GM18867 (cell line): Measurements from ENCODE around the gene SORCS2.
"Not testable (repeated sequence)": the region's sequence is repeated elsewhere in the genome, so short reads cannot be mapped to it uniquely, and the experiment has no call there.

Experiments used
- ATAC-seq: cut with Tn5 transposase; IDR thresholded peaks from one replicate; pipeline ENCODE4 v1.9.1; 2021; ENCODE audit warnings: mild to moderate bottlenecking, moderate library complexity; ENCODE audit not compliant: unreplicated experiment

SORCS2 gene

DNA sequence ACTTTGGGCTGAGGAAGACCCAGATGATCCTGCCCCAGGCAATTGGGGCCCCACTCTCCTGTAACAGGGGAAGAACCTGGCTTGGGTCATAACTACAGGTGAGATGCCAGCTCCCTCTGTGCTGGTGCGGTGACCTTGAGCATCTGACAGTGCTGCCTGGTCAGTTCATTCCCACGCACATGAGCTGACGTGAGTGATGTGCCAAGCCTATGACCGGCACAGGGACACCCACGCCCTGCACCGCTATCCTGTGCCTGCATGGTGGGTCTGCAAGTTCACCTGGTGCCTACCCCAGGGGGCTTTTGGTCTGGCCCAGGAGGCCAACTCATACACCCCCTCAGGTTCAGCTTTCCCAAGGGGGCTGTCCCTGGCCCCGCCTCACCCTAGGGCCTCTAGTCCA, 366.1 kb downstream of the SORCS2 start:
- no peak for ATAC-seq

DNA sequence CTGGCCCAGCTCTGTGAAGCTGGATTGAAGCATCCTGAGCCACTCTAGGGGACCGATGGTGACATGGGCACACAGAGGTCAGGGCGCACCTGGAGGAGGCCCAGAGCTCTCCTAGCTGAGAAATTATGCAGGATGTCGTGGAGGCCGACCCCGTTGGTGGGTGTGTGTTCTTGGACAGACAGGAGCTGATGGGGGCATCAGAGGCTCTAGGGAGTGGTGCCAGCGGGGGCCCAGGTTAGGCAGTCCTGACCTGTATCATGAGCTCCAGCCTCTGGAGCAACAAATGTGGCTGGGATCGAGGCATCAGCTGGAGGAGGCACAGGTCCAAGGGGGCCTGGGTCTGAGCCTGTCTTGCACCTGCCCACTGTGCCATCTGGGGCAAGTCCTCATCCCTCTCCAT, 367.0 kb downstream of the SORCS2 start:
- no peak for ATAC-seq

DNA sequence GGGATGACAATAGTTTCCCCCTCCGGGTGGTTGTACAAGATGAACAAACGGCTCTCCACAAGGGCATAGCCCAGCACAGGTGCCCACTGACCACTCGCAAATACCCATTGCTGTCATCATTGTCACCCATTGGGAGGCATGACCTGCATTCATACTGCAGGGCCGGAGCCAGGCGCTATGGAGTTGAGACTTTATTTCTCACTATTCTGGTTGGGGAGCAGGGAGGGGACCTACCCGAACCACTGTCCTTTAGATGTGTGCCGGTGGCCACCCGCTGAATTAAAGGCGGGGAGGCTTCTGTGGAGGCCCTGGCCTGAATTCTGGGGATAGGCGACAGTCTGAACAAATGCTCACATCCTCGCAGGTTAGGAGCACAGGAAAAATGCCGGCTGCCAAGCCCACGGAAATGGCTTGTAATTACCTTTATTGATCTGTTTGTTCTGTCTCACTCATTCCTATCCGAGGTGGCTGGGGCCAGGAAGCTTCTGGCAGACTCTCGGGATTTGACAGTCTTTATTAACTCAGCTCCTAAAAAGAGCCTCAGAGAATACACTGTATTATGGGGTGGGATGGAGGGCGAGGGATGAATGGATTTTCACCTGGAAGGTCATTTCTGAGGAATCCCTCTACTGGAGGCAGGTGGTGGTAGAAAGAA, 367.5 kb downstream of the SORCS2 start:
- ATAC-seq, result no peak

DNA sequence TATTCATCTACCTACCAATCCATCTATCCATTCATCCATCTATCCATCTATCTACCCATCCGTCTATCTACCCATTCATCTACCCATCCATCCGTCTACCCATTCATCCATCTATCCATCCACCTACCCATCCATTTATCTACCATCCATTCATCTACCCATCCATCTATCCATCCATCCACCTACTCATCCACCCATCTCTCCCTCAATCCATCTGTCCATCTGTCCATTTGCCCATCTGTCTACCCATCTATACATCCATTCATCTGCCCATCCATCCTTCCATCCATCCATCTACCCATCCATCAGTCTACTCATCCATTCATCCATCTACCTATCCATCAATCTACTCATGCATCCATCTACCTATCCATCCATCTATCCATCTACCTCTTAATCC, 369.2 kb downstream of the SORCS2 start:
- no peak for ATAC-seq

DNA sequence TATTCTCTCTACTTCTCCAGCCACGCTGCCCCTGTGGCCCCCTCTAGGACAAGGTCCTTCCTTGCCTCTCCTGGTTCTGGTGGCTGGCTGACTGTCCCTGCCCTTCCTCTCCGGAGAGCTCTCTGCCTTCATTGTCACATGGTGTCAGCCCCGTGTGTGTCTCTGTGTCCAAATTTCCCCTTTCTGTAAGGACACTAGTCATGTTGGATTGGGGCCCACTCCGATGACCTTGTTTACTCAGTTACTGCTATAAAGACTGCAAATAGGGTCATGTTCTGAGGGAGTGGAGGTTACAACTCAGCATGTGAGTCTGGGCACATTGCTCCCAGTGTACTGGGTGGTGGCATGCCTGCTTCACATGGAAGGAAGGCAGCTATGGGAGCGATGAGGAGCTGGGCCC, 371.9 kb downstream of the SORCS2 start:
- no peak for ATAC-seq

DNA sequence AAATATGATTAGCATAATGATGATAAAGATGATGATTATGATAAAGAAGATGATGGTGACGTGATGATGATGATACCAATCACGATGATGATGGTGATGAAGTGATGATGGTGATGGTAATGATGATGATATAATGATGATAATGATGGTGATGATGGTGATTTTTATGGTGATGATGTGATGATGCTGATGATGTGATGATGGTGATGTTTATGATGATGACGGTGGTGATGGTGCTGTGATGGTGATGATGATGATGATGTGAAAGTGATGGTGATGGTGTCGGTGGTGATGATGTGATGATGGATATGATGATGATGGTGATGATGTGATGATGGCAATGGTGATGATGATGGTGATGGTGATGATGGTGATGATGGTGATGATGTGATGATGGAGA, 373.1 kb downstream of the SORCS2 start:
- no peak for ATAC-seq

DNA sequence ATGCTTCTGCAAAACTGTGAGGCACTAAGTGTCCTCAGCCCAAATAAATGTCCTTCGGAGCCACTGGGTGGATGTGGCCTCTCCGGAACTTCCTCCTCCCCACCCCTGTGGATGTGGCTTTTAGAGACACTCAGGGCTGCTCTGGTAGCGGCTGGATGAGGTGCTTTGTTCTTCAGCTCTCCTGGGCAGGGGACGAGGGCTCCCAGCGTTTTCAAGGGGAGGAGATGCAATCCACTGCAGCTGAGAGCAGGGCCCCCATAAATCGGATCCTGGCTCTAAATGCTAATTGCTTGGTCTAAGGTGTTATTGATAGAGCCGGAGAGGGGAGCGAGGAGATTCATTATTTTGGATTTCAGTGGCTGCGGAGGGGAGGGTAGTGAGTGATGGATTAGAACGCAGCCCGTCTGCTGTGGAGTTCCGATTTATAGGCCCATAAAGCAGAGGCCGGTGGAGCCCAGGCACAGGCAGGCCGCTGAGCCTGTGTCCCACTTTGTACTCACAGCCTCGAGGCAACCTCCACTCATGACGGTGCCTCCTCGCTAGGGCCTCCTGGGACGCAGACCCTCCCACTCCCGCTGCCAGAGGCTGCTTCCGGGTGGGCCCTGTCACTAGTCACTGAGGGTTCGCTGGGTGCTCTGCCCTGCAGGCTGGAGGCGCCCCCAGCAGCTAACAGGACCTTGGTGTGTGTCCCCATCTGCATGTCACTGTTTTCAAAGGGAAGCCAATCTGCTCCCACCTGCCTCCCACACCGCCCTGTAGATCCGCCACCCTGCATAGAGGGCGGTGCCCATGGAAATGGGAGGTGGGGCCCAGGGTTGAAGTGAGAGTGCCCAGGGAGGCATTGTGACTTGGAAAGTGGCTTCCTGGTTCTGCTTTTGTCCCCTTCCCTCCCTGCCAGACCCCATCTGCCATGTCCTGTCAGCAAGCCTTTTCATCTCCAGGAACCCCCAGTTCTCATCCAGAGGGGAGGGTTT, 377.8 kb downstream of the SORCS2 start:
- no peak for ATAC-seq

DNA sequence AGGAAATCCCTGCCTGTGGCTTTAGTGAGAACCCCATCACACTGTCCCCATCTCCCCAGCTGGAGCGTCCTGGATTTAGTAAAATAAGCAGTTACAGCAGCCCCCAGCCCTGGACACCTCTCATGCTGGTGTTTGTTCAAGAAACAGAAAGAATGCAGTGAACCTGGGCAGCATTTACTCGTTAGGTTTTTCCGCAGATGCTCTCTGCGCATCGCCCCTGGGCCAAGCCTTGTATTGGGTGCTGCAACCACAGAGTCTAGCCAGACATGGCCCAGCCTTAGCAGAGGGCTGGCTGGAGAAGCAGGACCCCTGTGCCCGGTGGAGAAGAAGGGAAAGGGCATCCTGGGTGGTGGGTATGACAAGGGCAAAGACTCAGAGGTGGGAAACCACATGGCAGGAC, 378.7 kb downstream of the SORCS2 start:
- ATAC-seq, result no peak

DNA sequence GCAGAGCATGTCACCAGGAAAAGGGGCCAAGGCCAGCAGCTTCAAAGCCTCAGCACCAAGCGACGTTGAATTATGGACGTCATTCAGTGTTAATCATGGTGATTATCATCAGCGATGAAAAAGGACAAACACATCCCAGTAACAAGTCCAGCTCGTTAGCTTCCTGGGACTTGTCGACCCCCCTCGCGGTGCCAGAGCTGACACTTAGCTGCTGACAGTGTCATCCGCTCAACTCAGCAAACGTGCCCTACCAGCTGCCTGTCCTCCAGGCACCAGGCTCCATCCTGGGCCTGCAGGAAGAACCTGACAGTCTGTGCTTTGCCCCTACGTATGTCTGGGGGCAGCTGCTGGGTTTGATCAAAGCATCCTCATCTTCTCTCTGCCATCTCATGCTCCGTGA, 379.4 kb downstream of the SORCS2 start:
- ATAC-seq, result no peak

DNA sequence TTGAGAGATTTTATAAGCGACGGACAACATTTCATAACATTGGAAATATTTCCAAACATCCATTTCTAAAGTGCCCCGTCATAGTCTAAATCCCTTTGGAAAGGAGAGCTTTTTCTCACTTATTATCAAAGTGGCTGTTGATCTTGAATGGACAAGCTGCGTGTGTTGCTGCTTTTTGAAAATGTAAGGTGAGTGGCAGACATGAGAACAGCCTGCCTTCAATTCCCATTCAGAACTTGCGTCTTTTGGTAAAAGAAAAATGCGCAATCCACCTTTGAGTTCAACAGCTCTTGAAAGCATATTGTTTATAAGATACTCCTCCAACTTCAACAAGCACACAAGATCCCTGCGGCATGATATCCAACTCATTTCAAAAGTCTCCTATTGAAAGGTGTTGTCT, 380.6 kb downstream of the SORCS2 start:
- ATAC-seq, result no peak

DNA sequence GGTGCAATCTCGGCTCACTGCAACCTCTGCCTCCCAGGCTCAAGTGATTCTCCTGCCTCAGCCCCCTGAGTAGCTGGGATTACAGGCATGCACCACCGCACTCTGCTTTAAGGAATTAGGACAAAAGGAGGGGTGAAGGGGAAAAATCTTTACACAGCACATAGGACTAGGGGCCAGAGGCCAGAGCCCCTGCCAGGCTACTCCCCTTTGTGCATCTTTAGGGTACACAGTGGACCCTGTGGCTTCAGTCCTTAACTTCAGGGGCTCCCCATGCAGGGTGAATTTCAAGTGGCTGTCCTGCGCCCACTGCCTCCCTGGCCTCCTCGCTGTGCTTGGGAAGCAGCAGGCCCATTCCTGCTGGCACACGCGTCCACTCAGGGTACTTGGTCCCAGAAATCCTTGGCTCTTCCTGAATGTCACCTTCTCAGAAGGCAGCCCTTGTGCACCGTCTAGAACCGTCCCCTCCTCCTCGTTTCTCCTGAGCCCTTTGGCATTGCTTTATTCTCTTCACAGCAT, 381.3 kb downstream of the SORCS2 start:
- no peak for ATAC-seq

DNA sequence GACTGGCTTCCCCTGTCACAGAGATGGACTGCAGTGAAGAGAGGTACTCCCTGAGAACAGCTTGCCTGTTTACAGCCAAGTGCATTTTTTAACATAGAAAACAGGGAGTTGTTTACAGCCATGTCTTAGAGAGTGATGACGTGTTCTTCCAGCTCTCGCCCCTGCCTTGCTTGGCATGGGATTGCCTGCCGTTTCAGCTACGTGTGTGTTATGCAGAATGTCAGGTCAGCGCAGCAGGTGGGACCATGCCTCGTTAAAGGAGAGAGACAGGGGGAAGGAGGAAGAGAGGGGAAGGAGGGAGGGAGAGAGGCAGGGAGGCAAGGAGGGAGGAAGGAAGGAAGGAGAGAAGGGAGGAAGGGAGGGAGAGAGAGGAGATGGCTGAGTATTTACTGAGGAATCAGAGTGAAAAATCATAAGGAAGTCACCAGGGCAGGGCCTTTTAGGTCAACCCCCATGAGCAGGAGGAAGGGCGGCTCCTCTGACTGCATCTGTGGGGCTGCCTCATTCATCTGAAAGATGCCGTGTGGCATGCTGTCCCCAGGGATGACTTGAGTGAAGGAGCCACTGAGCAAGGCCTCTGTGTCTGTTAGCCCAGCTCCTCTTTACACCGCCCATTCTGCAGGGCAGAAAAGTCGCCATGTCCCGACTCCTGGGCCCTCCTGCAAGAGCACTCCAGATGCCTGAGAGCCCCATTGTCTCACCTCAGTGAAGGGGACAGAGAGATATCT, 382.1 kb downstream of the SORCS2 start:
- no peak for ATAC-seq

DNA sequence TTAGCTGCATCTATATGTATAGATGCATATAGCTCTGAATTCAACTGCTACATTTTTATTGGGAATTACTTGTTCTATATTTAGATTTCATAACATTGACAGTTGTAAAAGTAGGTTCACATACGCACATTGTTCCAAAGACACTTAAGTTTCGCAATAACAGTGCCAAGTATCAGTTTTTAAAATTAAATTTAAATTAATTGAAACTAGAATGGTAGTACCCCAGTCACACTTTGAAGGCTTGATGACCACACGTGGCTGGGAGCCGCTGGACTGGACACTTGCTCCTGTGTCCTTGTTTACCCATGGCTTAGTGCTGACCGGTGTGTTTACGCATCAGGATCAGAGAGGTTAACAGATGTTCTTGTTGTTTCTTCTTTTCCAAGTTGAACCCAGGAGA, 383.1 kb downstream of the SORCS2 start:
- ATAC-seq, result no peak

DNA sequence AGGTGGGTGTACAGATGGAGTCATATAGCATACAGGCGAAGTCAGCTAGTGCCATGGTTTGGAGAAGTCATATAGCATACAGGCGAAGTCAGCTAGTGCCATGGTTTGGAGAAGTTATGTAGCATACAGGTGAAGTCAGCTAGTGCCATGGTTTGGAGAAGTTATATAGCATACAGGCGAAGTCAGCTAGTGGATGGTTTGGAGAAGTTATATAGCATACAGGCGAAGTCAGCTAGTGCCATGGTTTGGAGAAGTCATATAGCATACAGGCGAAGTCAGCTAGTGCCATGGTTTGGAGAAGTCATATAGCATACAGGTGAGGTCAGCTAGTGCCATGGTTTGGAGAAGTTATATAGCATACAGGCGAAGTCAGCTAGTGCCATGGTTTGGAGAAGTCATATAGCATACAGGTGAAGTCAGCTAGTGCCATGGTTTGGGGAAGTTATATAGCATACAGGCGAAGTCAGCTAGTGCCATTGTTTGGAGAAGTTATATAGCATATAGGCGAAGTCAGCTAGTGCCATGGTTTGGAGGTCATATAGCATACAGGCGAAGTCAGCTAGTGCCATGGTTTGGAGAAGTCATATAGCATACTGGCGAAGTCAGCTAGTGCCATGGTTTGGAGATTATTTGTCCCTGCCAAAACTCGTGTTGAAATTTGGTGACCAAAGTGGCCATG, 385.2 kb downstream of the SORCS2 start:
- ATAC-seq, result not testable (repeated sequence)

DNA sequence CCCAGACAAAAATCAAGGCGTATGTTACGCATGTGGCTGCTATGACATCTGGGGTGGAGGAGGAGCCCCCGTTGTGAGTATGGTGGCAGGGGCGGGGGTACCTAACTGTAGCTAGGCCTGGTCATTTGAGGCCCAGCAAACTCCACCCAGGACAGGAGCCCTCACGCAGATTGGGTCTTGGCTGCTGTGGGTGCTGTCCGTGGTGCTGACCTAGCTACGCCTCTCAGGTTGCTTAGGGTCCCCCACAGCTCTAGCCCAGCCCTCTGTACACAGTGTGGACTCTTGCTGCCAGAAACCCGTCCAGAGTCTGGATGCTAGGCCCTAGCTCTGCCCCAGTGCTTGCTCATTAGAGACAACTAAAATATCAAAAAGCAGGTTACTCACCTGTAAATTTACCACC, 389.1 kb downstream of the SORCS2 start:
- ATAC-seq, result no peak

DNA sequence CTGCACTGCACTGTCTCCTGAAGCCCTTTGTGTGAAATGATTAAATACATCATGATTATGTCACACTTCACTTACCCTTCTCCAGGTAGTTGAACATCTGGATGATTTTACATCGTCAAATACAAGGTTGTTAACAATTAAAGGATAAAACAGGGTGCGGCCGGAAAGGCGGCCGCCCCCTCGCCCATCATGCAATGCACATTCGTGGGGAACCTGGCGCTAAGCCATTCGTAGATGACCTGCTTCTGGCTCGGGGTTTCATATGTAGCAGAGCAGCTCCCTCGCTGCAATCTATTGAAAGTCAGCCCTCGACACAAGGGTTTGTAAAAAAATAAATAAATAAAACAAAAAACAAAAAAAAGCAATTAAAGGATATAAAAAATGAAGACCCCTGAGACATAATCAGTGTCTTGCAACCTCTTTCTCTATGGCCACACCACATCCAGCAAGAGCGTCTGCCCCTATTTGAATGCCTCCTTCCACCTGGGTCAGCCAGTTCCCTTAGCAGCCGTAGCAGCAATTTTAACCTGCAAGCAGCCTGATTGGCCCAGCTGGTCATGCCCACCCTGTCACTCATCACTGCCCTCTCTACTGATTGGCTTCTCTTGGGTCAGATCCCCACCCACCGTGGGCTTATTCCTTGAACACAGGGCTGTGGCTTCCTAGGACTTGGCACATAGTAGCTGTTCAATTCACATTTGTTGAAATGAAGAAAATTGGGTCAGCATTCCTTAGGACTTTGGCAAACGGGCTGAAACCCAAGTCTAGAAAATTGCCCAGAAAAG, 390.2 kb downstream of the SORCS2 start:
- no peak for ATAC-seq

DNA sequence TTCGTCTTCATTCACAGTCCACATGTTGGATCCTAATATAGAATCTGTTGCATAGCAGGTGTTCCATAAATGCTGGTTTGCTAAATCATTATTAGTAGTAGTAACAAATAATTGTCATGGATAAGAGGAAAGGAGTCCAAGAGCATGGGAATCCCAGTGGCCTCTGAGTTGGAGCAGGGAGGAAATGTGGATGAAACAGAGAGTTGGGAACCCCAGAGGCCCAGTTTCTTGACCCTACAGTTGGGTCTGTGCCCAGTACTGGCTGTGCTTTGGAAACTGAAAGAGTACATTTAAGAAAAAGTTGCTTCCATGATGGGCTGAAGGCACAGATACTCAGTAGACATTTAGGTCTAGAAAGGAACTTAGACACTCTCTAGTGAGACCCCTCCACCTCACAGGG, 391.8 kb downstream of the SORCS2 start:
- no peak for ATAC-seq

DNA sequence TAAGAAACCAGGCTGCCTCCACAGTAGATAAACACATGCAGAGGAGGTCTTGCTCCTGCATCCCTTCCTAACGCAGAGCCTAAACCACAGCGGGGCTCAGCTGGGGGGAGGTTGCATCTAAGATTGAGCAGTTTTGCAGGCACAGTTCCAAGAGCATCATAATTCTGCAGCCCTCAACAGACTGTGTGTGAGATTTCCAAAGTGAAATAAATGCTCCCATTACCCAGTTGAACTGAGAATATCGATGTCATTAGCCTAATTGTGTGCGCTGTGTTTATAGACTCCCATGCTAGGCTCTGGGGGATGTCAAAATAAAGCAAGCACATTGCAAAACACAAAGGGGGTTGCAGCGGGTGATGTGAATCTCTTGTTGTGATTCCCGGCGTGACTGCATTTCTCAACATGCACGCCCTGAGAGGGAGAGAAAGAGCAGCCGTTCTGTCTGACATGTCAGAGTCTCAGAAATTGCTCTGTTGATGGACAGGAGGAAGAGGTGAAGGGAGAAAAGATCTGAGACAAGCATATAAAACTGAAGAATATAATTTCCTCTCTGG, 392.3 kb downstream of the SORCS2 start:
- ATAC-seq, result no peak

DNA sequence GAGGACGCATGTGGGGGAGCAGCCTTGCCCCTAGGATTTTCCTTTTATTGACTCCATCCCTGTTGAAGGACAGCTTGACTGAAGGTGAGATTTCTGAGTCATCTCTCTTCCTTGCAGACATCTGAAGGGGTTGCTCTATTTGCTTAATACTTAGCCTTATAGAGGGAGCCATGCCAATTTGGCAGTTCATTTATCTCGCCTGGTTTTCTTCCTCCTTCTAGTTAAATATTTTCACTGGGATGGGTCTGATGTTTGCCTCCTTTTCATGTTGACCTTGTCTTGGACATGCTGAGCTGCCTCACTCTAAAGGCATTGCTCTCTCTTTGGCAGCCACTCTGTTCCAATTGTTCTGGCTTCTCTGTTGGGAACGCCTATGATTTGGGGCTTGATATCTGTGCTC, 393.4 kb downstream of the SORCS2 start:
- no peak for ATAC-seq
